GM12878 (cell line): ENCODE measurements around the gene EPX. TPM values are rescaled to one million over a fixed set of nuclear protein-coding genes. Genes with fewer than 3 reads are reported as not detected.

ENCODE experiments used
- ATAC-seq: fragments of 200-7000 bp; cut with Tn5 transposase; 3 replicates; pipeline ENCODE4 v1.9.1; 2020; ENCODE audit warnings: mild to moderate bottlenecking, moderate library complexity
- BruUV-seq: library from RNA; stranded (reverse); fragments of 400-500 nt; replicated peaks from 2 replicates; lab custom pipeline; 2021; lab: Mats Ljungman, UMichigan
- CTCF ChIA-PET: fragments of 300-600 bp; sonication (Branson Sonifier 250); formaldehyde crosslinking; extraction: SDS; loops from one replicate; lab custom pipeline; 2021; ENCODE audit warnings: inconsistent platforms; lab: Yijun Ruan, JAX
- POLR2A ChIA-PET: fragments of 350-600 bp; formaldehyde crosslinking; extraction: SDS; loops from one replicate; lab custom pipeline; 2021; ENCODE audit warnings: inconsistent platforms; lab: Charles Lee
- RAD21 ChIA-PET: fragments of 300-600 bp; sonication (Branson Sonifier 250); formaldehyde crosslinking; loops from one replicate; lab custom pipeline; 2023; ENCODE audit warnings: antibody characterized with exemption; ENCODE audit not compliant: unreplicated experiment; lab: Charles Lee
- SMC1A ChIA-PET: fragments of 300-600 bp; sonication (Branson Sonifier 250); formaldehyde crosslinking; loops from one replicate; lab custom pipeline; 2023; ENCODE audit not compliant: unreplicated experiment, uncharacterized antibody; lab: Charles Lee
- DNase-seq: peaks from one replicate; pipeline ENCODE4 v3.0.0-alpha.2; 2011; ENCODE audit warnings: low read depth, low spot score
- FAIRE-seq: peaks from 3 replicates; lab custom pipeline; 2011; peaks lifted over from hg19 to GRCh38; lab: Jason Lieb, UNC
- H2AFZ ChIP-seq: 2 replicates; pipeline ENCODE4 v1.6.0; 2011; ENCODE audit warnings: low read depth, low read length, control low read depth; ENCODE audit not compliant: control insufficient read depth
- H3K27ac ChIP-seq: 2 replicates; pipeline ENCODE4 v1.5.1; 2011; ENCODE audit warnings: control low read depth; ENCODE audit not compliant: control insufficient read depth, insufficient read depth
- H3K27me3 ChIP-seq, 2 experiments: replicated peaks in 1 of 2; 2 replicates each; pipeline versions ENCODE4 v1.6.0 to v1.6.1; 2011; ENCODE audit warnings: low read length in 1 of 2; ENCODE audit not compliant: control insufficient read depth in 2 of 2, insufficient read depth in 2 of 2
- H3K36me3 ChIP-seq, 2 experiments: 2 replicates each; pipeline ENCODE4 v1.5.1; 2011; ENCODE audit warnings: low read length in 1 of 2; ENCODE audit not compliant: control insufficient read depth in 2 of 2, insufficient read depth in 2 of 2
- H3K4me1 ChIP-seq: 2 replicates; pipeline ENCODE4 v1.6.1; 2011; ENCODE audit warnings: mild to moderate bottlenecking, low read length, moderate library complexity, mixed read lengths; ENCODE audit not compliant: control insufficient read depth, insufficient read depth
- H3K4me2 ChIP-seq: 2 replicates; pipeline ENCODE4 v1.6.0; 2011; ENCODE audit warnings: control low read depth; ENCODE audit not compliant: control insufficient read depth, insufficient read depth
- H3K4me3 ChIP-seq: fragments of 200-600 bp; sonication (generic); 2 replicates; pipeline ENCODE4 v1.5.1; 2016
- H3K79me2 ChIP-seq: 2 replicates; pipeline ENCODE4 v1.6.0; 2011; ENCODE audit warnings: low read length; ENCODE audit not compliant: control insufficient read depth, insufficient read depth
- H3K9ac ChIP-seq: 2 replicates; pipeline ENCODE4 v1.8.0; 2011; ENCODE audit warnings: low read length, control low read depth, mixed read lengths; ENCODE audit not compliant: control insufficient read depth, insufficient read depth
- H3K9me3 ChIP-seq: replicated peaks from 3 replicates; pipeline ENCODE4 v1.5.1; 2011; ENCODE audit warnings: mild to moderate bottlenecking, low read length; ENCODE audit not compliant: control insufficient read depth, insufficient read depth
- H4K20me1 ChIP-seq: 2 replicates; pipeline ENCODE4 v1.6.0; 2011; ENCODE audit not compliant: control insufficient read depth, insufficient read depth
- BMI1 ChIP-seq: fragments of 450-650 bp; IDR thresholded peaks from 2 replicates; pipeline ENCODE4 v1.6.1; 2016; ENCODE audit warnings: mild to moderate bottlenecking, moderate library complexity, borderline replicate concordance
- CBX3 ChIP-seq: fragments of 200-600 bp; sonication (generic); IDR thresholded peaks from 2 replicates; pipeline ENCODE4 v1.6.1; 2016; ENCODE audit warnings: low read depth, borderline replicate concordance
- IKZF1 ChIP-seq: fragments of 450-650 bp; conservative IDR thresholded peaks from 2 replicates; pipeline ENCODE4 v1.6.1; 2017; ENCODE audit warnings: antibody characterized with exemption, mild to moderate bottlenecking
- KLF5 ChIP-seq: fragments of 450-650 bp; IDR thresholded peaks from 2 replicates; pipeline ENCODE4 v1.6.1; 2014; ENCODE audit warnings: mild to moderate bottlenecking; ENCODE audit not compliant: partially characterized antibody
- RAD21 ChIP-seq: IDR thresholded peaks from 2 replicates; pipeline ENCODE4 v1.6.1; 2011; ENCODE audit warnings: mild to moderate bottlenecking, low read depth, low read length, moderate library complexity; ENCODE audit not compliant: insufficient read depth
- RUNX3 ChIP-seq: IDR thresholded peaks from 2 replicates; pipeline ENCODE4 v1.6.1; 2012; ENCODE audit warnings: low read length, inconsistent platforms
- STAT3 ChIP-seq: IDR thresholded peaks from 2 replicates; pipeline ENCODE4 v1.6.1; 2011; ENCODE audit warnings: low read depth, low read length, improper control_type of control experiment
- ZNF217 ChIP-seq: fragments of 450-650 bp; IDR thresholded peaks from 2 replicates; pipeline ENCODE4 v1.6.1; 2017; ENCODE audit warnings: antibody characterized with exemption, mild to moderate bottlenecking
- WGBS: methylation state at CpG from one replicate; pipeline ENCODE4 v1.1.6; 2016; ENCODE audit warnings: low lambda C conversion rate; ENCODE audit not compliant: insufficient replicate concordance, insufficient coverage; ENCODE audit errors: missing lambda C conversion rate; 5-methylcytosine and 5-hydroxymethylcytosine counted together
- in situ Hi-C: fragments of 300-500 bp; cut with MboI; formaldehyde crosslinking; loops from 9 replicates; pipeline ENCODE4 v1.14.3; 2018; ENCODE audit warnings: mixed read lengths
- intact Hi-C: fragments of 100-400 bp; cut with micrococcal nuclease; formaldehyde crosslinking; loops from one replicate; pipeline ENCODE4 v1.14.2; 2022; ENCODE audit not compliant: unreplicated experiment
- polyA plus RNA-seq, 11 experiments: library from polyadenylated mRNA; depleted of rRNA in 4 of 11; unstranded in 6 of 11; stranded (reverse) in 5 of 11; fragments of >200 nt; fragmentation: Nextera tagmentation in 4 of 11; fragmentation: Illumina TruSeq in 1 of 11; extraction: Ambion mirVana in 4 of 11; extraction: Trizol in 1 of 11; gene quantifications; 1 replicate in 1 of 11; 2 replicates in 10 of 11; pipeline versions ENCODE4 v1.2.1 to v1.2.3, GENCODE V29; 2011 to 2016; ENCODE audit warnings: inconsistent platforms in 2 of 11, missing spikeins in 2 of 11, low read depth in 1 of 11
- total RNA-seq, 4 experiments: library from RNA; depleted of rRNA in 3 of 4; stranded (reverse); fragments of >200 nt in 3 of 4; fragmentation: Illumina TruSeq in 1 of 4; extraction: Trizol in 1 of 4; gene quantifications; 2 replicates each; pipeline versions ENCODE4 v1.2.1 to v1.2.3, GENCODE V29; 2013 to 2021
- TF ChIP-seq, protein P1 (sequence below): IDR thresholded peaks from 2 replicates; pipeline ENCODE4 v1.6.1; 2012; ENCODE audit warnings: low read length, inconsistent platforms
- TF ChIP-seq, protein P2 (sequence below): fragments of 450-650 bp; IDR thresholded peaks from 2 replicates; pipeline ENCODE4 v1.6.1; 2016; ENCODE audit warnings: mild to moderate bottlenecking, moderate library complexity, borderline replicate concordance
- TF ChIP-seq, protein P3 (sequence below): fragments of 450-650 bp; IDR thresholded peaks from 2 replicates; pipeline ENCODE4 v1.6.1; 2018; ENCODE audit warnings: borderline replicate concordance, mild to moderate bottlenecking; ENCODE audit not compliant: partially characterized antibody
- TF ChIP-seq, protein P4 (sequence below): IDR thresholded peaks from 2 replicates; pipeline ENCODE4 v1.6.1; 2011; ENCODE audit warnings: borderline replicate concordance, low read depth, mild to moderate bottlenecking, moderate library complexity, mixed read lengths, low read length; ENCODE audit not compliant: insufficient read depth; ENCODE audit errors: extremely low read length

The EPX gene
- total and polyA plus RNA-seq, 10 of the 15 experiments (the other 5 are each of a cell fraction or from before 2014, with no cell fraction given): 0.03 TPM; not detected in 9

DNA sequence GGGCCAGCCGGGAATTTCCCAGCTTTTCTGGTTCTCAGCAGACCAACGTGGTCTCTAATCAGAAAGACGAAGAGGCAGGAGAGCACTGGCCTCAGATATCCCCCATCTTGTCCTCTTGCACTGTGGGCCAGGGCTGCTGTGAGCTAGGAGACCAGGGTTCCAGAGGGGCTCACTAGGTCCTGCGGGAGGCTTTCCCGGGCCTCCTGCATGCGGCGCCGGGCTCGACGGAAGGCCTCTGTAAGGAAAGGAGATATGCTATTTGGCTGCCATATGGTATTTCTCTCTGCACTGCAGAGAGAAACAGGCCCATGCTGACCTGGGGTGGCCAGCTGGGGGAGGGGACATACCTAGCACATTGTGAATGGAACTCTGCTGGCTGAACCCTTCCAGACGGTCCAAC lies 13.4 kb downstream of the EPX start:
- Histone ChIP-seq H3K9ac (no peak overlapping the region), H3K4me3 (no peak overlapping the region), H3K4me1 (no peaks in the 10 kb centered on the region), H3K27me3 (no peaks in the 10 kb centered on the region), H3K36me3 (peaks cover 0 to 9% of the 10 kb centered on the region in 2 experiments; a peak in 3 of 4 replicates), H3K79me2 (no peaks in the 10 kb centered on the region), H3K4me2 (no peak overlapping the region), H3K9me3 (no peaks in the 10 kb centered on the region), H4K20me1 (no peaks in the 10 kb centered on the region), H2AFZ (no peak overlapping the region), H3K27ac (no peak overlapping the region)
- DNase-seq (no peak), ATAC-seq (no peak), FAIRE-seq (no peak)
- no TSS peak for BruUV-seq
- SMC1A ChIA-PET: no interaction called here
- POLR2A ChIA-PET: no interaction called here
- WGBS: 85% methylated on average over 11 of the region's 11 CpGs
- RAD21 ChIA-PET: no interaction called here
- intact Hi-C loops: no loop called here
- in situ Hi-C loops: no loop called here
- CTCF ChIA-PET: interaction anchor here (0.5 kb wide), 1 partner anchor 25 kb away, joined by 3 read pairs; no protein-coding TSS in a partner anchor
- TF ChIP-seq CBX3: no peak
- TF ChIP-seq, protein P1, sequence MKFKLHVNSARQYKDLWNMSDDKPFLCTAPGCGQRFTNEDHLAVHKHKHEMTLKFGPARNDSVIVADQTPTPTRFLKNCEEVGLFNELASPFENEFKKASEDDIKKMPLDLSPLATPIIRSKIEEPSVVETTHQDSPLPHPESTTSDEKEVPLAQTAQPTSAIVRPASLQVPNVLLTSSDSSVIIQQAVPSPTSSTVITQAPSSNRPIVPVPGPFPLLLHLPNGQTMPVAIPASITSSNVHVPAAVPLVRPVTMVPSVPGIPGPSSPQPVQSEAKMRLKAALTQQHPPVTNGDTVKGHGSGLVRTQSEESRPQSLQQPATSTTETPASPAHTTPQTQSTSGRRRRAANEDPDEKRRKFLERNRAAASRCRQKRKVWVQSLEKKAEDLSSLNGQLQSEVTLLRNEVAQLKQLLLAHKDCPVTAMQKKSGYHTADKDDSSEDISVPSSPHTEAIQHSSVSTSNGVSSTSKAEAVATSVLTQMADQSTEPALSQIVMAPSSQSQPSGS: no peak
- TF ChIP-seq BMI1: no peak
- TF ChIP-seq RUNX3: no peak
- TF ChIP-seq, protein P2, sequence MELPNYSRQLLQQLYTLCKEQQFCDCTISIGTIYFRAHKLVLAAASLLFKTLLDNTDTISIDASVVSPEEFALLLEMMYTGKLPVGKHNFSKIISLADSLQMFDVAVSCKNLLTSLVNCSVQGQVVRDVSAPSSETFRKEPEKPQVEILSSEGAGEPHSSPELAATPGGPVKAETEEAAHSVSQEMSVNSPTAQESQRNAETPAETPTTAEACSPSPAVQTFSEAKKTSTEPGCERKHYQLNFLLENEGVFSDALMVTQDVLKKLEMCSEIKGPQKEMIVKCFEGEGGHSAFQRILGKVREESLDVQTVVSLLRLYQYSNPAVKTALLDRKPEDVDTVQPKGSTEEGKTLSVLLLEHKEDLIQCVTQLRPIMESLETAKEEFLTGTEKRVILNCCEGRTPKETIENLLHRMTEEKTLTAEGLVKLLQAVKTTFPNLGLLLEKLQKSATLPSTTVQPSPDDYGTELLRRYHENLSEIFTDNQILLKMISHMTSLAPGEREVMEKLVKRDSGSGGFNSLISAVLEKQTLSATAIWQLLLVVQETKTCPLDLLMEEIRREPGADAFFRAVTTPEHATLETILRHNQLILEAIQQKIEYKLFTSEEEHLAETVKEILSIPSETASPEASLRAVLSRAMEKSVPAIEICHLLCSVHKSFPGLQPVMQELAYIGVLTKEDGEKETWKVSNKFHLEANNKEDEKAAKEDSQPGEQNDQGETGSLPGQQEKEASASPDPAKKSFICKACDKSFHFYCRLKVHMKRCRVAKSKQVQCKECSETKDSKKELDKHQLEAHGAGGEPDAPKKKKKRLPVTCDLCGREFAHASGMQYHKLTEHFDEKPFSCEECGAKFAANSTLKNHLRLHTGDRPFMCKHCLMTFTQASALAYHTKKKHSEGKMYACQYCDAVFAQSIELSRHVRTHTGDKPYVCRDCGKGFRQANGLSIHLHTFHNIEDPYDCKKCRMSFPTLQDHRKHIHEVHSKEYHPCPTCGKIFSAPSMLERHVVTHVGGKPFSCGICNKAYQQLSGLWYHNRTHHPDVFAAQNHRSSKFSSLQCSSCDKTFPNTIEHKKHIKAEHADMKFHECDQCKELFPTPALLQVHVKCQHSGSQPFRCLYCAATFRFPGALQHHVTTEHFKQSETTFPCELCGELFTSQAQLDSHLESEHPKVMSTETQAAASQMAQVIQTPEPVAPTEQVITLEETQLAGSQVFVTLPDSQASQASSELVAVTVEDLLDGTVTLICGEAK: no peak
- TF ChIP-seq, protein P3, sequence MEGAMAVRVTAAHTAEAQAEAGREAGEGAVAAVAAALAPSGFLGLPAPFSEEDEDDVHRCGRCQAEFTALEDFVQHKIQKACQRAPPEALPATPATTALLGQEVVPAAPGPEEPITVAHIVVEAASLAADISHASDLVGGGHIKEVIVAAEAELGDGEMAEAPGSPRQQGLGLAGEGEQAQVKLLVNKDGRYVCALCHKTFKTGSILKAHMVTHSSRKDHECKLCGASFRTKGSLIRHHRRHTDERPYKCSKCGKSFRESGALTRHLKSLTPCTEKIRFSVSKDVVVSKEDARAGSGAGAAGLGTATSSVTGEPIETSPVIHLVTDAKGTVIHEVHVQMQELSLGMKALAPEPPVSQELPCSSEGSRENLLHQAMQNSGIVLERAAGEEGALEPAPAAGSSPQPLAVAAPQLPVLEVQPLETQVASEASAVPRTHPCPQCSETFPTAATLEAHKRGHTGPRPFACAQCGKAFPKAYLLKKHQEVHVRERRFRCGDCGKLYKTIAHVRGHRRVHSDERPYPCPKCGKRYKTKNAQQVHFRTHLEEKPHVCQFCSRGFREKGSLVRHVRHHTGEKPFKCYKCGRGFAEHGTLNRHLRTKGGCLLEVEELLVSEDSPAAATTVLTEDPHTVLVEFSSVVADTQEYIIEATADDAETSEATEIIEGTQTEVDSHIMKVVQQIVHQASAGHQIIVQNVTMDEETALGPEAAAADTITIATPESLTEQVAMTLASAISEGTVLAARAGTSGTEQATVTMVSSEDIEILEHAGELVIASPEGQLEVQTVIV: no peak
- TF ChIP-seq IKZF1: no peak
- TF ChIP-seq STAT3: no peak
- TF ChIP-seq, protein P4, sequence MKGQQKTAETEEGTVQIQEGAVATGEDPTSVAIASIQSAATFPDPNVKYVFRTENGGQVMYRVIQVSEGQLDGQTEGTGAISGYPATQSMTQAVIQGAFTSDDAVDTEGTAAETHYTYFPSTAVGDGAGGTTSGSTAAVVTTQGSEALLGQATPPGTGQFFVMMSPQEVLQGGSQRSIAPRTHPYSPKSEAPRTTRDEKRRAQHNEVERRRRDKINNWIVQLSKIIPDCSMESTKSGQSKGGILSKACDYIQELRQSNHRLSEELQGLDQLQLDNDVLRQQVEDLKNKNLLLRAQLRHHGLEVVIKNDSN: no peak
- no peak for TF ChIP-seq RAD21
- no peak for TF ChIP-seq KLF5
- no peak for TF ChIP-seq ZNF217
